ENCODE measurements around the gene KASH5. TPM values are rescaled to one million over a fixed set of nuclear protein-coding genes. Genes with fewer than 3 reads are reported as not detected.

Gene KASH5
- total RNA-seq, 4 donors from 2014 or later = not detected

GRCh38 chr19:49421878-49422202 is 33.8 kb downstream of the KASH5 start:
- Histone ChIP-seq H3K9me3 (no peaks in the 10 kb centered on the region), H3K4me3 (no peak overlapping the region), H3K36me3 (no peaks in the 10 kb centered on the region), H3K27ac (no peak overlapping the region), H3K4me1 (peaks cover 17 to 36% (median 24%) of the 10 kb centered on the region in 3 donors), H3K27me3 (peaks cover 11 to 100% (median 47%) of the 10 kb centered on the region in 4 donors)
- intact Hi-C loops (cut with DNase I) = no loop called here
- 26 to 40% methylated on average over 2 to 3 of the region's 3 CpGs for WGBS, 2 donors
- DNase-seq = no peak
- TF ChIP-seq POLR2A (IDR thresholded peaks at IDR 0.05) = no peak
- no peak for TF ChIP-seq CTCF (IDR thresholded peaks at IDR 0.05)

- no peaks in the 10 kb centered on the region for H3K9me3 ChIP-seq
- no peak for DNase-seq
- intact Hi-C loops (cut with DNase I) = no loop called here
- H3K4me3 ChIP-seq = peak overlapping the region in 2 of 4 donors; percentile 30 to 50
- H3K27me3 ChIP-seq = peaks cover 11 to 100% (median 53%) of the 10 kb centered on the region in 4 donors
- 2 to 4% methylated on average over 25 to 27 of the region's 58 CpGs for WGBS, 2 donors
- H3K27ac ChIP-seq = no peak overlapping the region
- TF ChIP-seq POLR2A (IDR thresholded peaks at IDR 0.05) (no peak), CTCF (IDR thresholded peaks at IDR 0.05) (peak in 3 of 6 experiments; percentile 32 to 54 (median 45))
- no peaks in the 10 kb centered on the region for H3K36me3 ChIP-seq
- H3K4me1 ChIP-seq = peaks cover 17 to 36% (median 24%) of the 10 kb centered on the region in 3 donors
Observed at GRCh38 chr19:49422407-49423070, 34.5 kb downstream of the KASH5 start.

- no peak for TF ChIP-seq POLR2A (IDR thresholded peaks at IDR 0.05)
- no peak for TF ChIP-seq CTCF (IDR thresholded peaks at IDR 0.05)
- intact Hi-C loops (cut with DNase I) = no loop called here
- DNase-seq = no peak
- H3K4me3 ChIP-seq = peak within 1 kb of the TSS in 2 of 4 donors; percentile 30 to 50
- H3K27ac ChIP-seq = no peak within 1 kb of the TSS
- no peaks in the 10 kb centered on the region for H3K9me3 ChIP-seq
- H3K36me3 ChIP-seq = no peaks in the 10 kb centered on the region
- peaks cover 18 to 100% (median 60%) of the 10 kb centered on the region in 4 donors for H3K27me3 ChIP-seq
- peaks cover 24 to 44% (median 31%) of the 10 kb centered on the region in 3 donors for H3K4me1 ChIP-seq
- 10 to 12% methylated on average over 14 to 18 of the region's 42 CpGs for WGBS, 2 donors
Observed at GRCh38 chr19:49423071-49423984, 35.3 kb downstream of the KASH5 start, which contains the start of gene PTH2. Gene PTH2 (minus strand): TSS chr19:49423441. CDS start chr19:49423339, 102 bp downstream.

- no peaks in the 10 kb centered on the region for H3K36me3 ChIP-seq
- H3K9me3 ChIP-seq = no peaks in the 10 kb centered on the region
- intact Hi-C loops (cut with DNase I) = no loop called here
- no peak overlapping the region for H3K4me3 ChIP-seq
- H3K27me3 ChIP-seq = peaks cover 25 to 100% (median 66%) of the 10 kb centered on the region in 4 donors
- DNase-seq = no peak
- TF ChIP-seq CTCF (IDR thresholded peaks at IDR 0.05) (no peak), POLR2A (IDR thresholded peaks at IDR 0.05) (no peak)
- peaks cover 29 to 49% (median 35%) of the 10 kb centered on the region in 3 donors for H3K4me1 ChIP-seq
- WGBS, 2 donors = 14 to 18% methylated on average over 3 of the region's 3 CpGs
- no peak overlapping the region for H3K27ac ChIP-seq
Observed at GRCh38 chr19:49423985-49424303, 35.9 kb downstream of the KASH5 start.

GRCh38 chr19:49425178-49425577 is 37.1 kb downstream of the KASH5 start, which contains the start of gene GFY:
Gene GFY (plus strand): TSS chr19:49425388. CDS start chr19:49426431, 1,043 bp downstream.
- Histone ChIP-seq H3K9me3 (no peaks in the 10 kb centered on the region), H3K27ac (no peak within 1 kb of the TSS), H3K4me3 (no peak within 1 kb of the TSS), H3K27me3 (peaks cover 25 to 100% (median 72%) of the 10 kb centered on the region in 4 donors), H3K4me1 (peaks cover 29 to 49% (median 35%) of the 10 kb centered on the region in 3 donors), H3K36me3 (no peaks in the 10 kb centered on the region)
- intact Hi-C loops (cut with DNase I) = no loop called here
- no peak for DNase-seq
- TF ChIP-seq CTCF (IDR thresholded peaks at IDR 0.05) (no peak), POLR2A (IDR thresholded peaks at IDR 0.05) (no peak)
- WGBS, 2 donors = 41 to 58% methylated on average over 6 to 7 of the region's 7 CpGs

Measured in esophagus squamous epithelium (tissue), 5 donors.